BE2C (cell line): Measurements from ENCODE around the gene SLC25A13.

Source experiments
- DNase-seq: peaks from one replicate; pipeline ENCODE4 v3.0.0-alpha.2; 2020
- H3K27me3 ChIP-seq: fragments of 250-450 bp; sonication (Bioruptor Pico); 2 replicates; pipeline ENCODE4 v1.5.1; 2020; ENCODE audit warnings: mild to moderate bottlenecking
- H3K36me3 ChIP-seq: fragments of 250-450 bp; sonication (Bioruptor Pico); 2 replicates; pipeline ENCODE4 v1.5.1; 2020; ENCODE audit warnings: mild to moderate bottlenecking
- H3K4me1 ChIP-seq: fragments of 250-450 bp; sonication (Bioruptor Pico); 2 replicates; pipeline ENCODE4 v1.5.1; 2020
- H3K4me3 ChIP-seq: 2 replicates; pipeline ENCODE4 v1.5.1; 2011; ENCODE audit warnings: low read depth, low read length
- H3K9me3 ChIP-seq: fragments of 250-450 bp; sonication (Bioruptor Pico); 2 replicates; pipeline ENCODE4 v1.5.1; 2020
- TF ChIP-seq, protein P1 (sequence below): IDR thresholded peaks from 2 replicates; pipeline ENCODE4 v1.5.1; 2012; ENCODE audit warnings: mild to moderate bottlenecking, low read depth, low read length

SLC25A13 gene

DNA sequence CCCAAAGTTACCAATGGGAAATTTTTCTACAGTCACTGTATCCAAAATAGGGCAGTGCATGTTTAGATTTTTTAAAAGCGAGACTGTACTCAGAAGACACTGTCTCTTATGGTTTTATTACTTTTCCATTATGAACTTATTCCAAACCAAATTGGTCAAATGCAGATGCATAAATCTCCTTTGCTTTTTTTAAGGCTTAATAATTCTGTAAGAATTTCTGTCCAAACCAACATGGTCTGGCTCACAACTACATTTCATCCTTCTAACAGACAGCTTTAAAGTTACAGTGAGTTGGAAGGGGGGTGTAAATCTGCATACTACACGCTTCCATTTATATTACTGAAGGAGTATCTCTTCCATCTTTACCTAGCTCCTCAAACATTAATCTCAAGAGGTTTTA lies 199.2 kb downstream of the SLC25A13 start:
- Histone ChIP-seq H3K27me3 (no peaks in the 10 kb centered on the region), H3K9me3 (no peaks in the 10 kb centered on the region), H3K4me1 (no peaks in the 10 kb centered on the region), H3K36me3 (peaks cover 6% of the 10 kb centered on the region; the same call in 1 of the 2 replicates), H3K4me3 (no peak overlapping the region)
- TF ChIP-seq, protein P1, sequence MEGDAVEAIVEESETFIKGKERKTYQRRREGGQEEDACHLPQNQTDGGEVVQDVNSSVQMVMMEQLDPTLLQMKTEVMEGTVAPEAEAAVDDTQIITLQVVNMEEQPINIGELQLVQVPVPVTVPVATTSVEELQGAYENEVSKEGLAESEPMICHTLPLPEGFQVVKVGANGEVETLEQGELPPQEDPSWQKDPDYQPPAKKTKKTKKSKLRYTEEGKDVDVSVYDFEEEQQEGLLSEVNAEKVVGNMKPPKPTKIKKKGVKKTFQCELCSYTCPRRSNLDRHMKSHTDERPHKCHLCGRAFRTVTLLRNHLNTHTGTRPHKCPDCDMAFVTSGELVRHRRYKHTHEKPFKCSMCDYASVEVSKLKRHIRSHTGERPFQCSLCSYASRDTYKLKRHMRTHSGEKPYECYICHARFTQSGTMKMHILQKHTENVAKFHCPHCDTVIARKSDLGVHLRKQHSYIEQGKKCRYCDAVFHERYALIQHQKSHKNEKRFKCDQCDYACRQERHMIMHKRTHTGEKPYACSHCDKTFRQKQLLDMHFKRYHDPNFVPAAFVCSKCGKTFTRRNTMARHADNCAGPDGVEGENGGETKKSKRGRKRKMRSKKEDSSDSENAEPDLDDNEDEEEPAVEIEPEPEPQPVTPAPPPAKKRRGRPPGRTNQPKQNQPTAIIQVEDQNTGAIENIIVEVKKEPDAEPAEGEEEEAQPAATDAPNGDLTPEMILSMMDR, result no peak
- no peak for DNase-seq

DNA sequence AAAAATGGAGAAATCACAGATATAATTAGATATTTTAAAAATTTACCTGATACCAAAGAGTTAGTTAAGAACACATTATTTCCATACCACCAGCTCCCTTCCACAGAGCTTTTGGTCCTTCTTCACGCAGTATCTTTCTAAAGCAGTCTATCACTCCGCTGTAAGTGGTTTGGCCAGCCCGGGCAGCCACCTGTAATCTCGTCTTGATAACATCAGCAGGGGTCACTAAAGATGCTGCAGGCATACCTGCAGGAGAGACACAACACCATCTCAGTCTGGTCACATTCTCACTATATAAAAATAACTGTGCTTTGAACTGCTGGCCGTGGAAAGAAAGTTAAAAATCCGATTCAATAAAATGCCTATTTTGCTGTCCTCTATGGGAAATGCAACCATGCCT lies 200.1 kb downstream of the SLC25A13 start:
- Histone ChIP-seq H3K9me3 (no peaks in the 10 kb centered on the region), H3K36me3 (peaks cover 6% of the 10 kb centered on the region; the same call in 1 of the 2 replicates), H3K4me3 (no peak overlapping the region), H3K27me3 (no peaks in the 10 kb centered on the region), H3K4me1 (no peaks in the 10 kb centered on the region)
- TF ChIP-seq, protein P1, result no peak
- no peak for DNase-seq

DNA sequence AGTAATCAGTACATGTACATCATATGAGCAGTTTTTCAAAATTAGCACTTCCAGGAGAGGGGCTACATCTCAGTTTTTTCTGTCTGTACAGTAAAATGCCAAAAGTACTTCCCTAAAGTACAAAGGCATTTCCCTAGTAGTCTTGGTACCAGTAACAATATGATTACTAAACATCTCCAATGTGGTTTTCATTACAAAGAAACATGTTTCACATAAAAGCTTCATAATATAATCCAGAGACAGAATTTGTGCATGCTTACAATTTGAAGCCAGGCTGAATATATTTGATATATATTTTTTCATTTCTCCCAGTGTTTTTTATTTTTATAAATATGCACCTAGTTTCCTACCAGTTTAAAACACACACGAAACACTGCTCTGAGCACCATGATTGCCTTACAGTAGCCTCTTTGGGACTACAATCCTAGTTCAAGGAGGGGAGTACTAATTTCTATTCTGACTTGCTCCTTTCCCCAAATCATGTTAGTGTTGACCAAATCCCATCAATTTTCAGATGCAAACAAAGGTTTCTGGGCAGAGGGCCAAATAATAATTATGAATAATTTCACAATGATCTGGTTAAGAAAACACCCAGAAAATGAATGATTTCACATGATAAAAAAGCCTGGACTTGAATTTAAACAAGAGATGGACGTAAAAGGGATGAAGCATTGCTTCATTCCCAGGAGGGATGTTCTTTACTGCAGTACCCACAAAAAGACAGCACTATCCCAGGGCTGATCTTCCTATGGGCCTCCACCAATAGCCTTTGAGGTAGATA lies 201.3 kb downstream of the SLC25A13 start:
- H3K4me3 ChIP-seq, result no peak overlapping the region
- no peaks in the 10 kb centered on the region for H3K9me3 ChIP-seq
- no peak for DNase-seq
- no peaks in the 10 kb centered on the region for H3K27me3 ChIP-seq
- H3K4me1 ChIP-seq, result no peaks in the 10 kb centered on the region
- peaks cover 6% of the 10 kb centered on the region; the same call in 1 of the 2 replicates for H3K36me3 ChIP-seq
- TF ChIP-seq, protein P1, result no peak

- TF ChIP-seq, protein P1, result no peak
- Histone ChIP-seq H3K36me3 (peaks cover 6% of the 10 kb centered on the region; the same call in 1 of the 2 replicates), H3K27me3 (no peaks in the 10 kb centered on the region), H3K4me1 (no peaks in the 10 kb centered on the region), H3K4me3 (no peak overlapping the region), H3K9me3 (no peaks in the 10 kb centered on the region)
- no peak for DNase-seq
These were observed 203.4 kb downstream of the SLC25A13 start for GRCh38 chr7:96118449-96119001.

DNA sequence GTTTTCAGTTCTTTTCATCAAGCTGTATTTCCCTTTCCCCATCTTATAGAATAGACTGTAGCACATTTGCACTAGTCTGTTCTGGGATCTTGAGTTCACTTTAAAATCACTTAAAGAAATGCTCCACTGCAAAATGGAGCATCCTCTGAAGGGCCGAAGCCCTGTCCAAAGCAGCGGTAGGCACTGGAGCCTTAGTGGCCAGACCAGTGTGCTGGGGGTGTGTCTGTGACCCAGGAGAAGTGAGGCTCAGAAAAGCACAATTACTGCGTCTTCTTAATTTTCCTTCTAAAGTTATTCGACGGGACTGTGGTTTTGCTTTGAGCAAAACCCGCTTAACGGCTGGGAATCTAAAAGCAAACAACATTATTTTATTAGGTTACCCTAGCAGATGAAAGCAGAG lies 205.7 kb downstream of the SLC25A13 start:
- TF ChIP-seq, protein P1, result no peak
- Histone ChIP-seq H3K4me1 (no peaks in the 10 kb centered on the region), H3K27me3 (no peaks in the 10 kb centered on the region), H3K4me3 (no peak overlapping the region), H3K36me3 (peaks cover 5% of the 10 kb centered on the region; the same call in 1 of the 2 replicates), H3K9me3 (no peaks in the 10 kb centered on the region)
- no peak for DNase-seq

GRCh38 chr7:96114190-96114589 lies 207.7 kb downstream of the SLC25A13 start:
- DNase-seq, result no peak
- no peaks in the 10 kb centered on the region for H3K36me3 ChIP-seq
- H3K4me3 ChIP-seq, result no peak overlapping the region
- no peaks in the 10 kb centered on the region for H3K9me3 ChIP-seq
- TF ChIP-seq, protein P1, result no peak
- no peaks in the 10 kb centered on the region for H3K27me3 ChIP-seq
- H3K4me1 ChIP-seq, result no peaks in the 10 kb centered on the region
